IMR-90 (cell line): Measurements from ENCODE around the gene APOBEC3H. TPM values are rescaled to one million over a fixed set of nuclear protein-coding genes. Genes with fewer than 3 reads are reported as not detected.

Experiments
- ATAC-seq: fragments of 200-7000 bp; cut with Tn5 transposase; 2 replicates; pipeline ENCODE4 v1.9.1; 2020; ENCODE audit warnings: low read depth, mild to moderate bottlenecking, moderate library complexity
- BruUV-seq: library from RNA; stranded (reverse); fragments of 400-500 nt; replicated peaks from 2 replicates; lab custom pipeline; 2021; lab: Mats Ljungman, UMichigan
- CTCF ChIA-PET: fragments of 300-600 bp; formaldehyde crosslinking; extraction: SDS; loops from one replicate; lab custom pipeline; 2021; ENCODE audit warnings: antibody characterized with exemption; lab: Yijun Ruan, JAX
- POLR2A ChIA-PET: fragments of 300-600 bp; sonication (Branson Sonifier 250); formaldehyde crosslinking; loops from one replicate; lab custom pipeline; 2022; ENCODE audit warnings: antibody characterized with exemption; ENCODE audit not compliant: unreplicated experiment; lab: Charles Lee
- DNase-seq: peaks from one replicate; pipeline ENCODE4 v3.0.0; 2013
- H2AFZ ChIP-seq: replicated peaks from 2 replicates; pipeline ENCODE3; 2013; ENCODE audit warnings: low read length, mild to moderate bottlenecking; ENCODE audit not compliant: poor library complexity
- H2AK5ac ChIP-seq: 2 replicates; pipeline ENCODE4 v1.6.1; 2013; ENCODE audit warnings: low read depth, low read length, inconsistent platforms
- H2AK9ac ChIP-seq: replicated peaks from 2 replicates; pipeline ENCODE3; 2013; ENCODE audit warnings: mild to moderate bottlenecking, low read depth, low read length, moderate library complexity; ENCODE audit not compliant: poor library complexity
- H2BK120ac ChIP-seq: 2 replicates; pipeline ENCODE4 v1.6.1; 2013; ENCODE audit warnings: low read depth, low read length, inconsistent platforms
- H2BK15ac ChIP-seq: 3 replicates; pipeline ENCODE4 v1.6.1; 2013; ENCODE audit warnings: low read depth, low read length, inconsistent platforms
- H2BK20ac ChIP-seq: 2 replicates; pipeline ENCODE4 v1.6.1; 2013; ENCODE audit warnings: low read depth, mild to moderate bottlenecking, inconsistent platforms, low read length, moderate library complexity
- H2BK5ac ChIP-seq: 2 replicates; pipeline ENCODE4 v1.6.1; 2013; ENCODE audit warnings: mild to moderate bottlenecking, low read depth, low read length, inconsistent platforms; ENCODE audit not compliant: poor library complexity, severe bottlenecking
- H3K14ac ChIP-seq: replicated peaks from 2 replicates; pipeline ENCODE4 v1.6.1; 2013; ENCODE audit warnings: low read depth, low read length, inconsistent platforms
- H3K18ac ChIP-seq: 2 replicates; pipeline ENCODE4 v1.6.1; 2013; ENCODE audit warnings: low read depth, low read length, control low read depth
- H3K23ac ChIP-seq: 2 replicates; pipeline ENCODE4 v1.6.1; 2013; ENCODE audit warnings: low read depth, low read length, inconsistent platforms
- H3K27ac ChIP-seq: 2 replicates; pipeline ENCODE4 v1.5.1; 2013; ENCODE audit warnings: mild to moderate bottlenecking, control low read depth, low read length; ENCODE audit not compliant: insufficient read depth
- H3K27me3 ChIP-seq: 2 replicates; pipeline ENCODE4 v1.6.1; 2013; ENCODE audit warnings: low read length; ENCODE audit not compliant: control insufficient read depth, insufficient read depth
- H3K36me3 ChIP-seq: 2 replicates; pipeline ENCODE4 v1.6.1; 2013; ENCODE audit warnings: low read length, mixed read lengths; ENCODE audit not compliant: control insufficient read depth, insufficient read depth
- H3K4ac ChIP-seq: 2 replicates; pipeline ENCODE4 v1.6.1; 2013; ENCODE audit warnings: low read depth, low read length, inconsistent platforms
- H3K4me1 ChIP-seq: 2 replicates; pipeline ENCODE4 v1.6.1; 2013; ENCODE audit warnings: low read length, mixed read lengths; ENCODE audit not compliant: control insufficient read depth, insufficient read depth
- H3K4me2 ChIP-seq: 2 replicates; pipeline ENCODE4 v1.6.1; 2013; ENCODE audit warnings: low read depth, mild to moderate bottlenecking, control low read depth, low read length, moderate library complexity
- H3K4me3 ChIP-seq: 2 replicates; pipeline ENCODE4 v1.5.1; 2013; ENCODE audit warnings: low read depth, mild to moderate bottlenecking, control low read depth, low read length, moderate library complexity; ENCODE audit not compliant: insufficient read depth
- H3K56ac ChIP-seq: 2 replicates; pipeline ENCODE4 v1.6.1; 2013; ENCODE audit warnings: low read length, inconsistent platforms; ENCODE audit not compliant: insufficient read depth; ENCODE audit errors: extremely low read depth
- H3K79me1 ChIP-seq, 2 experiments: 2 replicates each; pipeline ENCODE4 v1.6.1; 2013; ENCODE audit warnings: low read length in 2 of 2, inconsistent platforms in 1 of 2, low read depth in 1 of 2
- H3K9ac ChIP-seq: 2 replicates; pipeline ENCODE4 v1.6.1; 2013; ENCODE audit warnings: low read depth, low read length, control low read depth
- H3K9me1 ChIP-seq: 2 replicates; pipeline ENCODE4 v1.6.1; 2013; ENCODE audit warnings: low read length, inconsistent platforms; ENCODE audit not compliant: insufficient read depth
- H3K9me3 ChIP-seq: 2 replicates; pipeline ENCODE4 v1.6.1; 2013; ENCODE audit warnings: low read length; ENCODE audit not compliant: control insufficient read depth, insufficient read depth
- H4K20me1 ChIP-seq: 2 replicates; pipeline ENCODE4 v1.6.1; 2013; ENCODE audit warnings: low read length, inconsistent platforms; ENCODE audit not compliant: insufficient read depth
- H4K5ac ChIP-seq: 2 replicates; pipeline ENCODE4 v1.6.1; 2013; ENCODE audit warnings: mild to moderate bottlenecking, low read depth, low read length, control low read depth
- H4K8ac ChIP-seq, 2 experiments: 2 replicates each; pipeline ENCODE4 v1.6.1; 2013; ENCODE audit warnings: low read depth in 2 of 2, low read length in 2 of 2, control low read depth in 1 of 2, inconsistent platforms in 1 of 2
- H4K91ac ChIP-seq: 2 replicates; pipeline ENCODE4 v1.6.1; 2013; ENCODE audit warnings: low read depth, low read length, inconsistent platforms; ENCODE audit not compliant: insufficient read depth
- BHLHE40 ChIP-seq: fragments of 150-350 bp; IDR thresholded peaks from 2 replicates; pipeline ENCODE4 v1.6.1; 2016; ENCODE audit warnings: mild to moderate bottlenecking, low read depth, low read length
- CEBPB ChIP-seq: IDR thresholded peaks from 2 replicates; pipeline ENCODE4 v1.6.1; 2012; ENCODE audit warnings: low read depth, low read length, improper control_type of control experiment
- CHD1 ChIP-seq: IDR thresholded peaks from 2 replicates; pipeline ENCODE4 v1.6.1; 2012; ENCODE audit warnings: low read depth, low read length, improper control_type of control experiment
- FOS ChIP-seq: fragments of 150-350 bp; IDR thresholded peaks from 2 replicates; pipeline ENCODE4 v1.6.1; 2016; ENCODE audit warnings: low read depth, low read length
- MAFK ChIP-seq: IDR thresholded peaks from 2 replicates; pipeline ENCODE4 v1.6.1; 2012; ENCODE audit warnings: low read depth, low read length, improper control_type of control experiment
- MAZ ChIP-seq: IDR thresholded peaks from 2 replicates; pipeline ENCODE4 v1.6.1; 2012; ENCODE audit warnings: low read depth, mild to moderate bottlenecking, low read length, improper control_type of control experiment, moderate library complexity, borderline replicate concordance
- MXI1 ChIP-seq: IDR thresholded peaks from 2 replicates; pipeline ENCODE4 v1.6.1; 2012; ENCODE audit warnings: low read depth, mild to moderate bottlenecking, low read length, moderate library complexity, borderline replicate concordance
- NFE2L2 ChIP-seq: fragments of 150-350 bp; IDR thresholded peaks from 2 replicates; pipeline ENCODE4 v1.6.1; 2016; ENCODE audit warnings: low read depth, mild to moderate bottlenecking, low read length
- POLR2A ChIP-seq: IDR thresholded peaks from 2 replicates; pipeline ENCODE4 v1.6.1; 2012; ENCODE audit warnings: mild to moderate bottlenecking, low read depth, low read length
- RAD21 ChIP-seq: IDR thresholded peaks from 2 replicates; pipeline ENCODE4 v1.6.1; 2012; ENCODE audit warnings: low read length, improper control_type of control experiment
- RCOR1 ChIP-seq: IDR thresholded peaks from 2 replicates; pipeline ENCODE4 v1.6.1; 2012; ENCODE audit warnings: mild to moderate bottlenecking, low read length, improper control_type of control experiment; ENCODE audit not compliant: insufficient replicate concordance
- RFX5 ChIP-seq: IDR thresholded peaks from 2 replicates; pipeline ENCODE4 v1.8.0; 2012; ENCODE audit warnings: low read depth, mild to moderate bottlenecking, low read length, moderate library complexity
- SMC3 ChIP-seq: fragments of 150-350 bp; IDR thresholded peaks from 2 replicates; pipeline ENCODE4 v1.6.1; 2016; ENCODE audit warnings: low read depth, mild to moderate bottlenecking, antibody characterized with exemption, low read length, moderate library complexity
- WGBS, 2 experiments: methylation state at CpG; one replicate each; pipeline versions ENCODE4 v1.1.5 to v1.1.7; 2013; ENCODE audit warnings: missing lambda C conversion rate in 2 of 2; ENCODE audit not compliant: insufficient read length in 1 of 2; ENCODE audit errors: extremely low coverage in 2 of 2; 5-methylcytosine and 5-hydroxymethylcytosine counted together
- dilution Hi-C: fragments of 300-500 bp; cut with HindIII; formaldehyde crosslinking; loops from one replicate; pipeline ENCODE4 v1.14.3; 2018; ENCODE audit warnings: low sequenced_read_pairs; ENCODE audit not compliant: unreplicated experiment
- in situ Hi-C: fragments of 300-500 bp; cut with MboI; formaldehyde crosslinking; loops from 3 replicates; pipeline ENCODE4 v1.14.3; 2019; ENCODE audit warnings: low sequenced_read_pairs, inconsistent platforms, mixed read lengths
- intact Hi-C: fragments of 100-400 bp; cut with micrococcal nuclease; formaldehyde crosslinking; loops from 2 replicates; pipeline ENCODE4 v1.10.0; 2022
- polyA plus RNA-seq, 3 experiments: library from polyadenylated mRNA; depleted of rRNA; stranded (reverse); fragments of >200 nt; gene quantifications; 2 replicates each; pipeline ENCODE4 v1.2.3, GENCODE V29; 2012; ENCODE audit warnings: low replicate concordance in 1 of 3
- total RNA-seq: library from RNA; depleted of rRNA; stranded (reverse); fragments of >200 nt; gene quantifications from 2 replicates; pipeline ENCODE4 v1.2.3, GENCODE V29; 2012
- TF ChIP-seq, protein P1 (sequence below): conservative IDR thresholded peaks from 2 replicates; pipeline ENCODE4 v1.5.1; 2012; ENCODE audit warnings: mild to moderate bottlenecking, low read depth, low read length, improper control_type of control experiment
- TF ChIP-seq, protein P2 (sequence below): fragments of 150-350 bp; IDR thresholded peaks from 2 replicates; pipeline ENCODE4 v1.6.1; 2017; ENCODE audit warnings: mild to moderate bottlenecking, antibody characterized with exemption, low read length, low read depth
- TF ChIP-seq, protein P3 (sequence below): fragments of 150-350 bp; IDR thresholded peaks from 2 replicates; pipeline ENCODE4 v1.6.1; 2016; ENCODE audit warnings: low read depth, mild to moderate bottlenecking, low read length, moderate library complexity, borderline replicate concordance

APOBEC3H gene
- total and polyA plus RNA-seq, 2 of the 4 experiments (the other 2 are of a cell fraction): 0.18 TPM; not detected in 1

DNA sequence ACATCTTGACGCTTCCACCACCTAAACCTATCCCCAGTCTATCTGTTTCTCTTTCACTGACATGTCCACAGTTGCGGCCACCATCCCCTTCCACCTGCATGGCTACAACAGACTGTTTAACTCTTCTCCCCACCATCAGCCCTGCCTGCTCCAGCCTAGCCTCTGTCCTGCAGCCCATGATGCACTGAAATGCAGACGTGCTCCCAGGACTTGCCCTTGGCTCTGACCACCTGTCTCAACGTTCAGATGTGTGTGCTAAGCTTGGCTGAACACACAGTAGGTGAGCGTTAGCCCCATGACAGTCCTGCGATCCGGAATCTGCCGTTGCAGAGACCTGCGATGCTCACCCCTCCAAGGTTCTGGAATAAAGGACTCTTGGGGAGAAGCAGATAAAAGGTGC, 32.7 kb downstream of the APOBEC3H start:
- Histone ChIP-seq H3K4ac (no peak overlapping the region), H4K91ac (no peak overlapping the region), H3K56ac (no peak overlapping the region), H2BK5ac (no peak overlapping the region), H3K18ac (no peak overlapping the region), H3K36me3 (no peaks in the 10 kb centered on the region), H3K14ac (no peak overlapping the region), H2AK5ac (no peak overlapping the region), H2BK20ac (no peak overlapping the region), H3K9me1 (no peaks in the 10 kb centered on the region), H3K9ac (no peak overlapping the region), H3K27me3 (peaks cover 2% of the 10 kb centered on the region; the same call in 1 of the 2 replicates), H3K79me1 (no peaks in the 10 kb centered on the region), H2AK9ac (no peak overlapping the region), H2AFZ (no peak overlapping the region), H3K4me3 (no peak overlapping the region), H3K23ac (no peak overlapping the region), H4K5ac (no peak overlapping the region), H3K27ac (no peak overlapping the region), H3K9me3 (no peaks in the 10 kb centered on the region), H3K4me2 (no peak overlapping the region), H4K8ac (no peak overlapping the region), H3K4me1 (peaks cover 8% of the 10 kb centered on the region), H2BK15ac (no peak overlapping the region), H2BK120ac (no peak overlapping the region), H4K20me1 (no peaks in the 10 kb centered on the region)
- DNase-seq (no peak), ATAC-seq (no peak)
- ChIA-PET CTCF (no interaction called here), POLR2A (no interaction called here)
- intact Hi-C loops (no loop called here), in situ Hi-C loops (no loop called here), dilution Hi-C loops (no loop called here)
- 88% methylated on average over 5 of the region's 9 CpGs; no CpG with 5 or more reads in 1 of the 2 experiments for WGBS, 2 experiments
- BruUV-seq: no TSS peak
- TF ChIP-seq RAD21: no peak
- TF ChIP-seq POLR2A: no peak
- no peak for TF ChIP-seq BHLHE40
- TF ChIP-seq NFE2L2: no peak
- TF ChIP-seq, protein P1, sequence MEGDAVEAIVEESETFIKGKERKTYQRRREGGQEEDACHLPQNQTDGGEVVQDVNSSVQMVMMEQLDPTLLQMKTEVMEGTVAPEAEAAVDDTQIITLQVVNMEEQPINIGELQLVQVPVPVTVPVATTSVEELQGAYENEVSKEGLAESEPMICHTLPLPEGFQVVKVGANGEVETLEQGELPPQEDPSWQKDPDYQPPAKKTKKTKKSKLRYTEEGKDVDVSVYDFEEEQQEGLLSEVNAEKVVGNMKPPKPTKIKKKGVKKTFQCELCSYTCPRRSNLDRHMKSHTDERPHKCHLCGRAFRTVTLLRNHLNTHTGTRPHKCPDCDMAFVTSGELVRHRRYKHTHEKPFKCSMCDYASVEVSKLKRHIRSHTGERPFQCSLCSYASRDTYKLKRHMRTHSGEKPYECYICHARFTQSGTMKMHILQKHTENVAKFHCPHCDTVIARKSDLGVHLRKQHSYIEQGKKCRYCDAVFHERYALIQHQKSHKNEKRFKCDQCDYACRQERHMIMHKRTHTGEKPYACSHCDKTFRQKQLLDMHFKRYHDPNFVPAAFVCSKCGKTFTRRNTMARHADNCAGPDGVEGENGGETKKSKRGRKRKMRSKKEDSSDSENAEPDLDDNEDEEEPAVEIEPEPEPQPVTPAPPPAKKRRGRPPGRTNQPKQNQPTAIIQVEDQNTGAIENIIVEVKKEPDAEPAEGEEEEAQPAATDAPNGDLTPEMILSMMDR: no peak
- no peak for TF ChIP-seq RCOR1
- TF ChIP-seq RFX5: no peak
- TF ChIP-seq FOS: no peak
- no peak for TF ChIP-seq MAFK
- no peak for TF ChIP-seq CHD1
- TF ChIP-seq CEBPB: no peak
- no peak for TF ChIP-seq MAZ
- no peak for TF ChIP-seq MXI1
- TF ChIP-seq, protein P2, sequence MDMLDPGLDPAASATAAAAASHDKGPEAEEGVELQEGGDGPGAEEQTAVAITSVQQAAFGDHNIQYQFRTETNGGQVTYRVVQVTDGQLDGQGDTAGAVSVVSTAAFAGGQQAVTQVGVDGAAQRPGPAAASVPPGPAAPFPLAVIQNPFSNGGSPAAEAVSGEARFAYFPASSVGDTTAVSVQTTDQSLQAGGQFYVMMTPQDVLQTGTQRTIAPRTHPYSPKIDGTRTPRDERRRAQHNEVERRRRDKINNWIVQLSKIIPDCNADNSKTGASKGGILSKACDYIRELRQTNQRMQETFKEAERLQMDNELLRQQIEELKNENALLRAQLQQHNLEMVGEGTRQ: no peak
- TF ChIP-seq, protein P3, sequence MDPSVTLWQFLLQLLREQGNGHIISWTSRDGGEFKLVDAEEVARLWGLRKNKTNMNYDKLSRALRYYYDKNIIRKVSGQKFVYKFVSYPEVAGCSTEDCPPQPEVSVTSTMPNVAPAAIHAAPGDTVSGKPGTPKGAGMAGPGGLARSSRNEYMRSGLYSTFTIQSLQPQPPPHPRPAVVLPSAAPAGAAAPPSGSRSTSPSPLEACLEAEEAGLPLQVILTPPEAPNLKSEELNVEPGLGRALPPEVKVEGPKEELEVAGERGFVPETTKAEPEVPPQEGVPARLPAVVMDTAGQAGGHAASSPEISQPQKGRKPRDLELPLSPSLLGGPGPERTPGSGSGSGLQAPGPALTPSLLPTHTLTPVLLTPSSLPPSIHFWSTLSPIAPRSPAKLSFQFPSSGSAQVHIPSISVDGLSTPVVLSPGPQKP: no peak
- TF ChIP-seq SMC3: no peak
